T-helper 17 cell (primary cell): ENCODE data around the gene NAA25. TPM values are rescaled to one million over a fixed set of nuclear protein-coding genes. Genes with fewer than 3 reads are reported as not detected.

Source experiments
- ATAC-seq: fragments of 150-1000 bp; cut with Tn5 transposase; 2 replicates; pipeline ENCODE4 v1.10.0; 2021; ENCODE audit warnings: mild to moderate bottlenecking, moderate library complexity
- DNase-seq, 3 donors: peaks; one replicate each; pipeline versions ENCODE4 v3.0.0 to v3.0.0-alpha.2; 2020 to 2021
- H3K9me3 ChIP-seq: one replicate; pipeline ENCODE4 v1.7.0; 2013; ENCODE audit warnings: low read length, mild to moderate bottlenecking; ENCODE audit not compliant: control insufficient read depth, poor library complexity, severe bottlenecking
- H3K27ac Mint-ChIP-seq: one replicate; pipeline ENCODE4 v1.8.0; 2022; ENCODE audit warnings: mild to moderate bottlenecking, moderate library complexity, mixed read lengths
- H3K27me3 Mint-ChIP-seq: one replicate; pipeline ENCODE4 v1.8.0; 2022; ENCODE audit warnings: mixed read lengths
- H3K36me3 Mint-ChIP-seq: one replicate; pipeline ENCODE4 v1.8.0; 2022; ENCODE audit warnings: low read depth, mixed read lengths
- H3K4me1 Mint-ChIP-seq: one replicate; pipeline ENCODE4 v1.8.0; 2022; ENCODE audit warnings: mild to moderate bottlenecking, mixed read lengths
- H3K4me3 Mint-ChIP-seq: one replicate; pipeline ENCODE4 v1.8.0; 2022; ENCODE audit warnings: mild to moderate bottlenecking, moderate library complexity, mixed read lengths
- total RNA-seq, 4 donors: library from RNA in 2 of 4; stranded (reverse) in 2 of 4; gene quantifications; one replicate each; pipeline ENCODE4 v1.2.3 and lab custom pipeline; 2022 to 2026

The NAA25 gene
- total RNA-seq, 2 donors from 2014 or later = 29.9 to 34.7 TPM

GRCh38 chr12:112126911-112127310 lies 18.3 kb upstream of the NAA25 start:
- Mint-ChIP-seq H3K4me1 (peaks cover 27% of the 10 kb centered on the region), H3K27me3 (peaks cover under 1% of the 10 kb centered on the region)

GRCh38 chr12:112126000-112126438 lies 17.4 kb upstream of the NAA25 start:
- ATAC-seq (no peak), DNase-seq (no peak)
- H3K27ac Mint-ChIP-seq = peak overlapping the region; percentile 87
- H3K4me1 Mint-ChIP-seq = peaks cover 23% of the 10 kb centered on the region
- peaks cover 5% of the 10 kb centered on the region for H3K27me3 Mint-ChIP-seq
- no peaks in the 10 kb centered on the region for H3K9me3 ChIP-seq
- H3K4me3 Mint-ChIP-seq = peak overlapping the region; percentile 92
- H3K36me3 Mint-ChIP-seq = peaks cover 3% of the 10 kb centered on the region

More at GRCh38 chr12:112126911-112127310, 18.3 kb upstream of the NAA25 start:
- H3K36me3 Mint-ChIP-seq = peaks cover 3% of the 10 kb centered on the region
- no peak for ATAC-seq
- no peaks in the 10 kb centered on the region for H3K9me3 ChIP-seq
- peak overlapping the region; percentile 87 for H3K27ac Mint-ChIP-seq
- H3K4me3 Mint-ChIP-seq = peak overlapping the region; percentile 92
- no peak for DNase-seq

- peak; percentile 99 for ATAC-seq
- Mint-ChIP-seq H3K36me3 (peaks cover 4% of the 10 kb centered on the region), H3K27ac (peak within 1 kb of the TSS; percentile 87), H3K4me1 (peaks cover 21% of the 10 kb centered on the region), H3K4me3 (peak within 1 kb of the TSS; percentile 92), H3K27me3 (peaks cover 5% of the 10 kb centered on the region)
- DNase-seq = peak; percentile 95 to 98 (median 97)
- no peaks in the 10 kb centered on the region for H3K9me3 ChIP-seq
Measured at GRCh38 chr12:112125250-112125999, 16.8 kb upstream of the NAA25 start, which contains the start of gene TRAFD1. Gene TRAFD1, plus strand, starts transcription at chr12:112125560. Its CDS starts 4,963 bp downstream, at chr12:112130523.

- DNase-seq = no peak
- no peak for ATAC-seq
- Mint-ChIP-seq H3K4me3 (peak overlapping the region; percentile 92), H3K36me3 (peaks cover 4% of the 10 kb centered on the region), H3K27me3 (peaks cover 5% of the 10 kb centered on the region), H3K27ac (peak overlapping the region; percentile 87), H3K4me1 (peaks cover 20% of the 10 kb centered on the region)
- no peaks in the 10 kb centered on the region for H3K9me3 ChIP-seq
Measured at GRCh38 chr12:112124918-112125249, 16.3 kb upstream of the NAA25 start.

GRCh38 chr12:112122823-112123690 lies 14.5 kb upstream of the NAA25 start:
- H3K4me1 Mint-ChIP-seq = peaks cover 13% of the 10 kb centered on the region

GRCh38 chr12:112121780-112122565 lies 13.4 kb upstream of the NAA25 start:
- DNase-seq (no peak), ATAC-seq (no peak)
- H3K36me3 Mint-ChIP-seq = peaks cover 3% of the 10 kb centered on the region
- H3K27me3 Mint-ChIP-seq = peaks cover 5% of the 10 kb centered on the region
- no peaks in the 10 kb centered on the region for H3K9me3 ChIP-seq
- no peak overlapping the region for H3K27ac Mint-ChIP-seq
- peaks cover 12% of the 10 kb centered on the region for H3K4me1 Mint-ChIP-seq
- no peak overlapping the region for H3K4me3 Mint-ChIP-seq

More at GRCh38 chr12:112122823-112123690, 14.5 kb upstream of the NAA25 start:
- DNase-seq (no peak), ATAC-seq (no peak)
- H3K9me3 ChIP-seq = no peaks in the 10 kb centered on the region
- Mint-ChIP-seq H3K27me3 (peaks cover 5% of the 10 kb centered on the region), H3K4me3 (no peak overlapping the region), H3K36me3 (peaks cover 4% of the 10 kb centered on the region), H3K27ac (no peak overlapping the region)

- no peak for ATAC-seq
- no peaks in the 10 kb centered on the region for H3K9me3 ChIP-seq
- H3K27me3 Mint-ChIP-seq = peaks cover 5% of the 10 kb centered on the region
- no peak overlapping the region for H3K27ac Mint-ChIP-seq
- peaks cover 2% of the 10 kb centered on the region for H3K36me3 Mint-ChIP-seq
- H3K4me1 Mint-ChIP-seq = peaks cover 9% of the 10 kb centered on the region
- H3K4me3 Mint-ChIP-seq = no peak overlapping the region
- no peak for DNase-seq
Measured at GRCh38 chr12:112117685-112118084, 9.1 kb upstream of the NAA25 start.

- Mint-ChIP-seq H3K4me3 (peak overlapping the region; percentile 74), H3K4me1 (peaks cover 9% of the 10 kb centered on the region), H3K27ac (no peak overlapping the region), H3K27me3 (no peaks in the 10 kb centered on the region), H3K36me3 (peaks cover 2% of the 10 kb centered on the region)
- H3K9me3 ChIP-seq = no peaks in the 10 kb centered on the region
- ATAC-seq (peak; percentile 64), DNase-seq (no peak)
Measured at GRCh38 chr12:112116232-112117060, 7.9 kb upstream of the NAA25 start.

GRCh38 chr12:112115259-112116045 lies 6.9 kb upstream of the NAA25 start:
- H3K36me3 Mint-ChIP-seq = no peaks in the 10 kb centered on the region
- DNase-seq (no peak), ATAC-seq (no peak)
- H3K4me3 Mint-ChIP-seq = no peak overlapping the region
- H3K9me3 ChIP-seq = no peaks in the 10 kb centered on the region
- no peak overlapping the region for H3K27ac Mint-ChIP-seq
- peaks cover 6% of the 10 kb centered on the region for H3K4me1 Mint-ChIP-seq
- H3K27me3 Mint-ChIP-seq = no peaks in the 10 kb centered on the region

- no peaks in the 10 kb centered on the region for H3K27me3 Mint-ChIP-seq
- DNase-seq (no peak), ATAC-seq (no peak)
- H3K9me3 ChIP-seq = no peaks in the 10 kb centered on the region
- no peak overlapping the region for H3K4me3 Mint-ChIP-seq
- H3K36me3 Mint-ChIP-seq = no peaks in the 10 kb centered on the region
- H3K4me1 Mint-ChIP-seq = peaks cover 14% of the 10 kb centered on the region
- H3K27ac Mint-ChIP-seq = no peak overlapping the region
Measured at GRCh38 chr12:112112409-112113133, 4.0 kb upstream of the NAA25 start.

GRCh38 chr12:112111931-112112330 lies 3.3 kb upstream of the NAA25 start:
- ATAC-seq (no peak), DNase-seq (no peak)
- Mint-ChIP-seq H3K4me1 (peaks cover 18% of the 10 kb centered on the region), H3K27ac (no peak overlapping the region), H3K27me3 (no peaks in the 10 kb centered on the region), H3K4me3 (no peak overlapping the region), H3K36me3 (no peaks in the 10 kb centered on the region)
- H3K9me3 ChIP-seq = no peaks in the 10 kb centered on the region
